D721Med (cell line): ENCODE results near the gene PARP2.

Experiments
- DNase-seq: peaks from one replicate; pipeline ENCODE4 v3.0.0; 2011; ENCODE audit warnings: low spot score; ENCODE audit not compliant: insufficient read length
- FAIRE-seq: peaks from 2 replicates; lab custom pipeline; 2011; peaks lifted over from hg19 to GRCh38; lab: Jason Lieb, UNC
- CTCF ChIP-seq: IDR thresholded peaks from 2 replicates; pipeline ENCODE4 v1.5.1; 2012; ENCODE audit warnings: mild to moderate bottlenecking, control low read depth; ENCODE audit not compliant: insufficient read depth; ENCODE audit errors: missing control alignments

Gene PARP2

DNA sequence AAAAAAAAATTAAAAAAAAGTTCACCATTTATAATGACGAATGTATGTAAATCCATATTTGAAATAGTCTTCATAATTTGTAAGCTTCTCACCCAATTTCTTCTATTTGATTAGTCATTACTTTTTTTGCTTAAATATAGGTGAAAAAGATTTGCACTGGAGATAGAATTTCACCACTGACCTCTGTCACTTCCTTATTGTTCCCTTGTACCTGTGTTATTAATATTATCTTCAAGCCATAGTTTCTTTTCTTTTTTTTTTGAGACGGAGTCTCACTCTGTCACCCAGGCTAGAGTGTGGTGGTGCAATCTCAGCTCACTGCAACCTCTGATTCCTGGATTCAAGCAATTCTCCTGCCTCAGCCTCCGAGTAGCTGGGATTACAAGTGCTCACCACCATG is 54.1 kb downstream of the PARP2 start:
- DNase-seq: no peak
- no peak for FAIRE-seq
- TF ChIP-seq CTCF: no peak

DNA sequence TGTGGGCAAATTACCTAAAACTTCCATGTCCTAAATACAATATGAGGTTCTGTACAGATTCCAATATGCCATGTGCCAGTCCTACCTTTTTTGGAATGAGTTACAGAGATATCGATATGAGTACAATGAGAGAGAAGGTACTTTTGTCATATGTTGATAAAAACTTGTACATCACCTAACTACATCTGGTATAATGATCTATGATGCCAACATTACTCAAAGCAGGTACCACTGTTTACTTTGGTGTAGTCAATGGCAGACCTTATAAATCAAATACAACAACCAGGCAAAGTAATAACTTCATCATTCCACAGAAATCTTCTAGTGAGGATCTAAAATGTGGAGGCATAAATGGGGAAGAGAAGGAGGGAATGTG is 57.1 kb downstream of the PARP2 start:
- no peak for FAIRE-seq
- DNase-seq: no peak
- TF ChIP-seq CTCF: no peak

DNA sequence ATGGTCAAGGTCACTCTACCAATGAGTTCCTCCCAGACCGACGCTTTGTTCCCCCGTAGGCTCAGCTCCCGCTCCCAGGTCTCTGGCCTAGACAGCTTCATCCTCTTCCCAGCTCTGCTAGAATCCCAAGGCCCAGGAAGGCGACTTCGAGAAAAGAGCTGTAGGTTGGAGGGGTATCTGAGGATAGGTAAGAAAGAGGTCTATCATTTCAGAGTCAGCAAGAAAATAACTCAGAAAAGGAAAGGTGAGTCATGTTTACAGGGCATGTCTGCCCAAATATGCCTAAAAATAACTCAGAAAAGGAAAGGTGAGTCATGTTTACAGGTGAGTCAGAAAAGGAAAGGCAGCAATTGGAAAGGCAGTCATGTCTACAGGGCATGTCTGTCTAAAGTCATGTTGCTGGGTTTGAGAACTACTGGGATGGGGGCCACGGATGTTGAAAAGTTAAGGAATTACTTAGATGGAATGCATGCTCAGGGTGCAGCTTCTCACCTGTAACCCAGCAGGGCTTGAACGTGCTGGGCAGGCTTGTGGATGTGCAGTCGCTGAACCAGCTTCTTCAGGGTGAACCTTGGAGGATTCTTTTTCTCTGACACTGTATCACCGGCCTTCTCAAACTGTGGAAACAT is 57.6 kb downstream of the PARP2 start:
- no peak for TF ChIP-seq CTCF
- FAIRE-seq: no peak
- DNase-seq: no peak

DNA sequence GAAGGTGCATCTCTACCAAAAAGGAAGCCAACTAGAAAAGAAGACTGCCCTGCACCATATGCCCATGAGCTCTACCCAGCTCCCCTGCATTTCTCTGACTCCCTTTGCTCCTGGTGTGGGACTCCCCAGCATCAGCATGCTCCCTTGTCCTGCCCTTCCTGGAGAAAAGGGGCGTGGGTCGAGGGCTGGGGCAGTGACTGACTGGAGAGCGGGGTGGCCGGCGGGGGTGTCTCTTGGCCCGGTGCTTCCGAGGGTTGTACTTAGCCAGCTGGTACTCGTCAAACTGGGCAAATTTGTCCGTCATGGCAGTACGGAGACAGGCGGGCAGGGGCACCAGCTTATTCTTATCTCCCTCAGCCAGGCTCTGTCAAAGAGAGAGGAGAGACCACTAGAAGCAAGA is 60.1 kb downstream of the PARP2 start:
- no peak for TF ChIP-seq CTCF
- DNase-seq (no peak), FAIRE-seq (no peak)
